GM10266 (cell line): Measurements from ENCODE around the gene ADPRH.
"Not testable (repeated sequence)": the region's sequence is repeated elsewhere in the genome, so short reads cannot be mapped to it uniquely, and the experiment has no call there.

ENCODE experiments used
- DNase-seq: peaks from one replicate; pipeline ENCODE4 v3.0.0; 2012; ENCODE audit errors: extremely low spot score
- TF ChIP-seq, protein P1 (sequence below): IDR thresholded peaks from 2 replicates; pipeline ENCODE4 v1.5.1; 2012; ENCODE audit warnings: mild to moderate bottlenecking, low read depth; ENCODE audit not compliant: control insufficient read depth, insufficient read depth; ENCODE audit errors: missing control alignments

ADPRH gene

DNA sequence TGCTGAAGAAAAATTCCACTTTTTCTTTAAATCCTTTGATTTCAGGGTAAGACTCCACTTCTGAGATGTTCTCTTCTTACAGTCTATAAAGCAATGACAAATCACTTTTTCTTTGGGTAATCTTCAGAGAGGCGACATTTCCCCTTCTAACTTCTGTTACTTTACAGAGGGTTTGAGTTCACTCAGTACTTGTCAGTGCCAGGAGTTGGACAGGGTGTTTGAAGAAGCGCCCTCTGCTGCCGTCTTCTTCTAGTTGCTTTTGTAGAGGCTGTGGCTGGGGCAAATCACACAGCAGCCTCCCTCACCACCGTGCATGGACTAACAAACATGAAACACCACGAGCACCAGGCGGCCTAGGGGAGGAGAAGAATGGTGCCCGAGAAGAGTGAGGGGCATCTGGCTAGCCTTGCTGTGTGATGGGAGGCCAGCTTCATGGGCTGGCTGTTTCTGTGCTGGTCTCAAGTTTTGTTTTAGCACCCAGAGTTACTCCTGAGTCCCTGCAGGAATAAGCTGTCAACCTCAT is 19.8 kb upstream of the ADPRH start, which contains the start of gene CD80:
Gene CD80 (minus strand): TSS at position 174 of the 523 bp plus-strand sequence. CDS start 1,886 bp downstream, outside the sequence.
- DNase-seq: peak; percentile 54
- TF ChIP-seq, protein P1, sequence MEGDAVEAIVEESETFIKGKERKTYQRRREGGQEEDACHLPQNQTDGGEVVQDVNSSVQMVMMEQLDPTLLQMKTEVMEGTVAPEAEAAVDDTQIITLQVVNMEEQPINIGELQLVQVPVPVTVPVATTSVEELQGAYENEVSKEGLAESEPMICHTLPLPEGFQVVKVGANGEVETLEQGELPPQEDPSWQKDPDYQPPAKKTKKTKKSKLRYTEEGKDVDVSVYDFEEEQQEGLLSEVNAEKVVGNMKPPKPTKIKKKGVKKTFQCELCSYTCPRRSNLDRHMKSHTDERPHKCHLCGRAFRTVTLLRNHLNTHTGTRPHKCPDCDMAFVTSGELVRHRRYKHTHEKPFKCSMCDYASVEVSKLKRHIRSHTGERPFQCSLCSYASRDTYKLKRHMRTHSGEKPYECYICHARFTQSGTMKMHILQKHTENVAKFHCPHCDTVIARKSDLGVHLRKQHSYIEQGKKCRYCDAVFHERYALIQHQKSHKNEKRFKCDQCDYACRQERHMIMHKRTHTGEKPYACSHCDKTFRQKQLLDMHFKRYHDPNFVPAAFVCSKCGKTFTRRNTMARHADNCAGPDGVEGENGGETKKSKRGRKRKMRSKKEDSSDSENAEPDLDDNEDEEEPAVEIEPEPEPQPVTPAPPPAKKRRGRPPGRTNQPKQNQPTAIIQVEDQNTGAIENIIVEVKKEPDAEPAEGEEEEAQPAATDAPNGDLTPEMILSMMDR: peak; percentile 73

DNA sequence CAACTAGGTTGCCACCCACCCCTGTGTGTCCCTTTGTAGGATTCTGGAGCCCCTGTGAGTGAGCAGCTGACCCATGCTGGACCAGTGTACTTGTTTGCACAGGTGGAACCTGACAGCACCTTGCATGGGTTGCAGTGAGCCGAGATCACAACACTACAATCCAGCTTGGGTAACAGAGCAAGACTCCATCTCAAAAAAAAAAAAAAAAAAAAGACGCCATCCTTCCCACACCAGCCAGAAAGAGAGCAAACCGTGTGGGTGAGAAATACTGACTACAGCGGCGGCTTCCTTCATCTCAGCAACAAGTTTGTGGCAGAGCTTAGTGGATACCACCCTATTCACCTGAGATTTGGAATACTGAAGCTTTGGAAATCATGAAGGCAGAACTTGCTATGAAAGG is 19.1 kb upstream of the ADPRH start:
- TF ChIP-seq, protein P1: no peak
- DNase-seq: no peak

GRCh38 chr3:119562307-119562961 is 16.9 kb upstream of the ADPRH start:
- TF ChIP-seq, protein P1: no peak
- DNase-seq: peak; percentile 74

- not testable (repeated sequence) for DNase-seq
Measured at GRCh38 chr3:119563334-119563733, 16.0 kb upstream of the ADPRH start.

DNA sequence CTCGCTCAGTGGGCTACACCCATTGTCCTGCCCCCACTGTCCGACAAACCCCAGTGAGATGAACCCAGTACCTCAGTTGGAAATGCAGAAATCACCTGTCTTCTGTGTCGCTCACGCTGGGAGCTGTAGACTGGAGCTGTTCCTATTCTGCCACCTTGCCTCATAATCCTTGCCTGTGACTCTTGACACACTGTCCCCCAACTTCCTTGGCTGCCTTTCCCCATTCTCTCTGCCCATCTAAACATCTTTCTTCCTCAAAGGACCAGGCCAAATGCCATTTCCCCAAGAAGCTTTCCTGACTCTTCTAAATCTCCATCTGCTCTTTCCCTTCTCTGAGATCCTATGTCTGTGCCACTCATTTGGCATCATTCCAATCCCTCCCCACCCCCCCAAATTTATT is 10.1 kb upstream of the ADPRH start:
- no peak for DNase-seq
- TF ChIP-seq, protein P1: no peak

DNA sequence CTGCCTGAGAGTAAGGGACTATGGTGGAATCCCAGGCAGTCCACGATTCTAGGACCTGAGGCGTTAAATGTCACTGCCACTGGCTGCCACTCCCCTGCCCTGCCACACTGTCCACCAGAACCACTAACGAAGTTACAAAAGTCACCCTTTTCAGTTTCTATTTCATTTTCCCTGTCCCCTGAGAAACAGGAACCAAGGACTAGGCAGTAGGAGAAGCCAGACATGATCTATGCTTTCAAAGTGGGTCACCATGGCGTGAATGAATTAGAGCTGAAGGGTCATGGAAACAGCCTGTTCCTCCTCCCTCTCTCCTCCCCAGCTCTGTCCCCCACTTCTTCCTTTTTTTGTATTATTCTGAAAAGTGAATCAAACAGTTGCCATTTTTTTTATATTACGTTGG is 9.1 kb upstream of the ADPRH start:
- no peak for DNase-seq
- TF ChIP-seq, protein P1: no peak

- DNase-seq: no peak
- TF ChIP-seq, protein P1: no peak
Measured at GRCh38 chr3:119571230-119571629, 8.1 kb upstream of the ADPRH start.
